Liver (tissue), 9 donors: ENCODE results near the gene SRRM3. TPM values are rescaled to one million over a fixed set of nuclear protein-coding genes. Genes with fewer than 3 reads are reported as not detected.
"Not testable (repeated sequence)": the region's sequence is repeated elsewhere in the genome, so short reads cannot be mapped to it uniquely, and the experiment has no call there.

Experiments used
- DNase-seq: peaks from one replicate; pipeline ENCODE4 v3.0.0-alpha.2; 2017; ENCODE audit warnings: low spot score
- H3K27ac ChIP-seq, 2 donors: one replicate each; pipeline ENCODE4 v1.7.0; 2013; ENCODE audit warnings: inconsistent platforms in 2 of 2, low read length in 2 of 2, control low read depth in 1 of 2, low read depth in 1 of 2, mild to moderate bottlenecking in 1 of 2
- H3K27me3 ChIP-seq, 4 donors: one replicate each; pipeline versions ENCODE4 v1.6.1 to v1.7.0; 2013; ENCODE audit warnings: low read length in 3 of 4, inconsistent platforms in 1 of 4, mild to moderate bottlenecking in 1 of 4, moderate library complexity in 1 of 4; ENCODE audit not compliant: control insufficient read depth in 4 of 4, insufficient read depth in 4 of 4
- H3K36me3 ChIP-seq, 4 donors: one replicate each; pipeline versions ENCODE4 v1.6.1 to v1.7.0; 2013; ENCODE audit warnings: low read length in 3 of 4, mild to moderate bottlenecking in 3 of 4, low read depth in 1 of 4, moderate library complexity in 1 of 4; ENCODE audit not compliant: control insufficient read depth in 4 of 4, insufficient read depth in 3 of 4
- H3K4me1 ChIP-seq, 4 donors: one replicate each; pipeline versions ENCODE4 v1.6.1 to v1.7.0; 2013; ENCODE audit warnings: low read length in 3 of 4, mild to moderate bottlenecking in 3 of 4, moderate library complexity in 1 of 4; ENCODE audit not compliant: control insufficient read depth in 4 of 4, insufficient read depth in 4 of 4
- H3K4me3 ChIP-seq, 3 donors: one replicate each; pipeline versions ENCODE4 v1.6.1 to v1.7.0; 2013; ENCODE audit warnings: low read length in 3 of 3, control low read depth in 1 of 3, low read depth in 1 of 3, mild to moderate bottlenecking in 1 of 3
- H3K9ac ChIP-seq, 2 donors: one replicate each; pipeline ENCODE4 v1.7.0; 2013; ENCODE audit warnings: low read length in 2 of 2, mild to moderate bottlenecking in 2 of 2, moderate library complexity in 2 of 2, control low read depth in 1 of 2, low read depth in 1 of 2
- H3K9me3 ChIP-seq, 4 donors: one replicate each; pipeline versions ENCODE4 v1.6.1 to v1.7.0; 2013; ENCODE audit warnings: low read length in 3 of 4; ENCODE audit not compliant: control insufficient read depth in 4 of 4
- EGR1 ChIP-seq, 2 donors: IDR thresholded peaks; 2 replicates each; pipeline ENCODE4 v1.6.1; 2016 to 2018; ENCODE audit warnings: antibody characterized with exemption in 2 of 2, low read depth in 2 of 2
- FOXA1 ChIP-seq: IDR thresholded peaks from 2 replicates; pipeline ENCODE4 v1.6.1; 2016; ENCODE audit warnings: antibody characterized with exemption
- FOXA2 ChIP-seq: IDR thresholded peaks from 2 replicates; pipeline ENCODE4 v1.6.1; 2016; ENCODE audit warnings: antibody characterized with exemption
- GABPA ChIP-seq, 2 donors: IDR thresholded peaks in 1 of 2; conservative IDR thresholded peaks in 1 of 2; 2 replicates each; pipeline ENCODE4 v1.6.1; 2016; ENCODE audit warnings: antibody characterized with exemption in 2 of 2, mild to moderate bottlenecking in 1 of 2, moderate library complexity in 1 of 2
- HNF4A ChIP-seq, 2 donors: conservative IDR thresholded peaks; 2 replicates each; pipeline ENCODE4 v1.6.1; 2016; ENCODE audit warnings: antibody characterized with exemption in 2 of 2, mild to moderate bottlenecking in 2 of 2
- HNF4G ChIP-seq: IDR thresholded peaks from 2 replicates; pipeline ENCODE4 v1.6.1; 2016; ENCODE audit warnings: antibody characterized with exemption
- JUND ChIP-seq, 2 donors: IDR thresholded peaks; 2 replicates each; pipeline ENCODE4 v1.6.1; 2016; ENCODE audit warnings: antibody characterized with exemption in 2 of 2
- NR2F2 ChIP-seq: IDR thresholded peaks from 2 replicates; pipeline ENCODE4 v1.6.1; 2016; ENCODE audit warnings: antibody characterized with exemption
- RAD21 ChIP-seq, 2 donors: IDR thresholded peaks; 2 replicates each; pipeline ENCODE4 v1.6.1; 2016; ENCODE audit warnings: antibody characterized with exemption in 2 of 2, mild to moderate bottlenecking in 2 of 2
- REST ChIP-seq: IDR thresholded peaks from 2 replicates; pipeline ENCODE4 v1.6.1; 2016; ENCODE audit warnings: antibody characterized with exemption, mild to moderate bottlenecking
- RXRA ChIP-seq, 2 donors: IDR thresholded peaks; 2 replicates each; pipeline ENCODE4 v1.6.1; 2017 to 2018; ENCODE audit warnings: antibody characterized with exemption in 2 of 2, mild to moderate bottlenecking in 1 of 2
- SP1 ChIP-seq: IDR thresholded peaks from 2 replicates; pipeline ENCODE4 v1.6.1; 2018; ENCODE audit warnings: antibody characterized with exemption, mild to moderate bottlenecking
- TAF1 ChIP-seq: conservative IDR thresholded peaks from 2 replicates; pipeline ENCODE4 v1.6.1; 2016; ENCODE audit warnings: antibody characterized with exemption, mild to moderate bottlenecking
- YY1 ChIP-seq: IDR thresholded peaks from 2 replicates; pipeline ENCODE4 v1.6.1; 2016; ENCODE audit warnings: antibody characterized with exemption, mild to moderate bottlenecking
- ZBTB33 ChIP-seq: IDR thresholded peaks from 2 replicates; pipeline ENCODE4 v1.6.1; 2016; ENCODE audit warnings: antibody characterized with exemption
- WGBS: extraction: QIAGEN DNeasy Blood & Tissue Kit; methylation state at CpG from one replicate; pipeline ENCODE4 v1.1.7; 2013; 5-methylcytosine and 5-hydroxymethylcytosine counted together
- polyA plus RNA-seq, 2 donors: library from polyadenylated mRNA; stranded (reverse) in 1 of 2; unstranded in 1 of 2; fragments of 200-250 nt in 1 of 2; fragments of >200 nt in 1 of 2; fragmentation: Nextera tagmentation in 1 of 2; extraction: Ambion mirVana in 1 of 2; gene quantifications; one replicate each; pipeline versions ENCODE4 v1.2.1 to v1.2.3, GENCODE V29; 2013 to 2015
- total RNA-seq, 2 donors: library from RNA; depleted of rRNA; stranded (reverse); fragments of >200 nt; gene quantifications; one replicate each; pipeline ENCODE4 v1.2.3, GENCODE V29; 2014
- TF ChIP-seq, protein P1 (sequence below): fragments of 150-350 bp; IDR thresholded peaks from 2 replicates; pipeline ENCODE4 v1.5.1; 2017; ENCODE audit warnings: improper control_type of control experiment, low read depth, low read length; ENCODE audit not compliant: missing input control
- TF ChIP-seq, protein P2 (sequence below): IDR thresholded peaks from 2 replicates; pipeline ENCODE4 v1.6.1; 2016; ENCODE audit warnings: antibody characterized with exemption
- TF ChIP-seq, protein P3 (sequence below): IDR thresholded peaks from 2 replicates; pipeline ENCODE4 v1.6.1; 2016; ENCODE audit warnings: antibody characterized with exemption
- donor health status: healthy.
- donor health status: healthy.
- donor health status: healthy.
- donor health status: healthy.
- donor health status: healthy.

The SRRM3 gene
- total and polyA plus RNA-seq, 4 donors: 0.08 to 0.16 TPM; not detected in 2

DNA sequence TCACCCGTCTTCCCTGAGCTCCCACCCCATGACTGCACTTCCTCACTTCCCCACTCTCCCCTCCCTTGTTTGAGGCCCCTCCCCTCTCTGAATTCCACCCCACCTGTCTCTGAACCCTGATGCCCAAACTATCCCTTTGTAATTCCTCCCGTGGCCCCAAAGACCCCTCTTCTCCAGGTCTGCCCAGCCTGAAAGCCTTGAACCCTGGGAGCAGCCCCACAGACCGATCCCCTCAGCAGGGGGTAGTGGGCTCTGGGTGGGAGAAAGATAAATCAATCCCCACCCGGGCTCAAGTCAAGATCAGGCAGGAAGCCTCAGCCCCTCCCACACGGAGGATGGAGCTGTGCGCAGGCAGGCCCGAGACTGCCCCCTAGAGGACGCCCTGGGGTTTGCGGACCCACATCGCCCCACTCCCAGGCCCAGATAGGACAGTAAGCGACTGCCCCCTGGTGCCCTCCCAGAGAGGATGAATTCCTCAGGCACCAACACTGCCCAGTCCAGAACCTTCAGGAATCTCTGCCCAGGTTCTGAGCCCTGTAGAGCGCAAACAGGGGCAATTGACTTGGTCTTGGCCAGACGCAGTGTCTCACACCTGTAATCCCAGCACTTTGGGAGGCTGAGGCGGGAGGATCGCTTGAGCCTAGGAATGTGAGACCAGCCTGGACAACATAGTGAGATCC, 112.5 kb downstream of the SRRM3 start:
- H3K4me3 ChIP-seq: no peak overlapping the region
- no peak overlapping the region for H3K27ac ChIP-seq

GRCh38 chr7:76314740-76315139, 113.0 kb downstream of the SRRM3 start:
- H3K36me3 ChIP-seq, DNase-seq, H3K4me3 ChIP-seq, H3K27ac ChIP-seq, H3K27me3 ChIP-seq, H3K9ac ChIP-seq, H3K9me3 ChIP-seq: not testable (repeated sequence)
- peaks cover 3 to 23% (median 18%) of the 10 kb centered on the region in 4 donors for H3K4me1 ChIP-seq
- 62% methylated on average over 6 of the region's 6 CpGs for WGBS

More for the DNA sequence above, 112.5 kb downstream of the SRRM3 start:
- Histone ChIP-seq H3K36me3 (no peaks in the 10 kb centered on the region), H3K9ac (no peak overlapping the region), H3K9me3 (no peaks in the 10 kb centered on the region), H3K27me3 (no peaks in the 10 kb centered on the region), H3K4me1 (peaks cover 2 to 21% (median 16%) of the 10 kb centered on the region in 4 donors)
- 8% methylated on average over 15 of the region's 15 CpGs for WGBS
- TF ChIP-seq HNF4G (no peak), FOXA2 (no peak), YY1 (peak; percentile 53), HNF4A (conservative IDR thresholded peaks at IDR 0.05) (peak; percentile 3 to 37), JUND (IDR thresholded peaks at IDR 0.05) (no peak), TAF1 (no peak), RXRA (IDR thresholded peaks at IDR 0.05) (peak; percentile 55 to 75), RAD21 (IDR thresholded peaks at IDR 0.05) (peak; percentile 100), GABPA (IDR thresholded peaks at IDR 0.05 in 1 of 2, conservative IDR thresholded peaks at IDR 0.05 in 1 of 2) (no peak), EGR1 (IDR thresholded peaks at IDR 0.05; ENCODE audit: low read depth in 2 of 2) (no peak), REST (peak; percentile 50), SP1 (no peak), ZBTB33 (no peak), NR2F2 (peak; percentile 4), FOXA1 (peak; percentile 63)
- TF ChIP-seq, protein P1, sequence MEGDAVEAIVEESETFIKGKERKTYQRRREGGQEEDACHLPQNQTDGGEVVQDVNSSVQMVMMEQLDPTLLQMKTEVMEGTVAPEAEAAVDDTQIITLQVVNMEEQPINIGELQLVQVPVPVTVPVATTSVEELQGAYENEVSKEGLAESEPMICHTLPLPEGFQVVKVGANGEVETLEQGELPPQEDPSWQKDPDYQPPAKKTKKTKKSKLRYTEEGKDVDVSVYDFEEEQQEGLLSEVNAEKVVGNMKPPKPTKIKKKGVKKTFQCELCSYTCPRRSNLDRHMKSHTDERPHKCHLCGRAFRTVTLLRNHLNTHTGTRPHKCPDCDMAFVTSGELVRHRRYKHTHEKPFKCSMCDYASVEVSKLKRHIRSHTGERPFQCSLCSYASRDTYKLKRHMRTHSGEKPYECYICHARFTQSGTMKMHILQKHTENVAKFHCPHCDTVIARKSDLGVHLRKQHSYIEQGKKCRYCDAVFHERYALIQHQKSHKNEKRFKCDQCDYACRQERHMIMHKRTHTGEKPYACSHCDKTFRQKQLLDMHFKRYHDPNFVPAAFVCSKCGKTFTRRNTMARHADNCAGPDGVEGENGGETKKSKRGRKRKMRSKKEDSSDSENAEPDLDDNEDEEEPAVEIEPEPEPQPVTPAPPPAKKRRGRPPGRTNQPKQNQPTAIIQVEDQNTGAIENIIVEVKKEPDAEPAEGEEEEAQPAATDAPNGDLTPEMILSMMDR: peak; percentile 100
- TF ChIP-seq, protein P2, sequence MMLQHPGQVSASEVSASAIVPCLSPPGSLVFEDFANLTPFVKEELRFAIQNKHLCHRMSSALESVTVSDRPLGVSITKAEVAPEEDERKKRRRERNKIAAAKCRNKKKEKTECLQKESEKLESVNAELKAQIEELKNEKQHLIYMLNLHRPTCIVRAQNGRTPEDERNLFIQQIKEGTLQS: no peak
- TF ChIP-seq, protein P3, sequence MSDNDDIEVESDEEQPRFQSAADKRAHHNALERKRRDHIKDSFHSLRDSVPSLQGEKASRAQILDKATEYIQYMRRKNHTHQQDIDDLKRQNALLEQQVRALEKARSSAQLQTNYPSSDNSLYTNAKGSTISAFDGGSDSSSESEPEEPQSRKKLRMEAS: no peak
- DNase-seq: peak; percentile 99
